GF-D8 (cell line): ENCODE results near the gene CCDC200.
"Not testable (repeated sequence)": the region's sequence is repeated elsewhere in the genome, so short reads cannot be mapped to it uniquely, and the experiment has no call there.

Source experiments
- DNase-seq: peaks from one replicate; lab custom pipeline; 2025; lab: John Stamatoyannopoulos, UW

Gene CCDC200

DNA sequence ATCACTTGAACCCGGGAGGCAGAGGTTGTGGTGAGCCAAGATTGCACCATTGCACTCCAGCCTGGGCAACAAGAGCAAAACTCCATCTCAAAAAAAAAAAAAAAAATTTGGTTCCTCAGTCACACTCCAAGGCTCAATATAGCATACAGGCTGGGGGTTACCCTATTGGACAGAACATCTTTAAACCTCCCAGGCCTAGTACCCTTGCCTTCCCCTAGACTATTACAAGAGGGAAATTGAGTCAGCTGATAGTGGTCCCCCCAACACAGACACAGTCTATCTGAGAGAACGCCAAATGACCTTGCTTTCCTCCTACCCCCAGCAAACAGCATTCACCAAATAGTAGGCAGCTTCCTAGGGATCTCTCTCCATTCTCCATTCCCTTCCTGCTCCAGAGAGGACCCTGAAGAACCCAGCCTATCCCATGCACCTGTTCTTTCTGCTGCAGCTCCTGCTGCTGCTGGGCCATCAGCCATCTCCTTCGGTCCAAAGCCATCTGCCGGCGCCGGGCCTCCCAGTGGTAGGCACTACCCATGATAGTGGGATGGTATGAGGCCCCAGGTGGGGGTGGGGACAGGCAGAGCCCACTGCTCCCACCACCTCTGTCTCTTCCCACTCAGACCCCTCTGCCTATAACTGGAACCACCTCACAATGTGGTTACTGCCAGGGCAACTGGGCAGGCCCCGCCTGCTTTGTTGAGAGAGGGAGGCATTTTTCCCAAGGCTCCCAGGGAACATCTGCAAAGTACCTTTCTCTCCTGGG, at the start of gene CCDC200:
TSS of gene CCDC200 (minus strand) at position 604 of the 763 bp plus-strand sequence. CDS start at position 535, 69 bp downstream.
- not testable (repeated sequence) for DNase-seq

DNA sequence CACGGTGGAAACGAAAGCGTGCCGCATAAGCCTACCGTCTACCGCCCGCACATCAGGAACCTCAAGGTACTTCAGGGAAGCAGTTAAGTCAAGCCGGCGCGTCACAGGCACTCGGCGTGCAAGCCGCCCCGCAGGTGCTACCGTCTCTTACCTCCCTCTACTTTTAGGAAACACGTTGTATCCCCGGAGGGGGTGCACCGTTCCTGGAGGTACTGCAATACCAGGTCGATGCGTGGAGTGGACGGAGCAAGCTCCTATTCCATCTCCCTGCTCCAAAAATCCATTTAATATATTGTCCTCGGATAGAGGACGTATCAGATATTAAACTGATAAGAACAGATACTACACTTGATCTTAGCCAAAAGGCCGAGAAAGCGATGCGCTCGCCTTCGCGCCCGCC, 44.5 kb upstream of the CCDC200 start:
- DNase-seq: not testable (repeated sequence)

DNA sequence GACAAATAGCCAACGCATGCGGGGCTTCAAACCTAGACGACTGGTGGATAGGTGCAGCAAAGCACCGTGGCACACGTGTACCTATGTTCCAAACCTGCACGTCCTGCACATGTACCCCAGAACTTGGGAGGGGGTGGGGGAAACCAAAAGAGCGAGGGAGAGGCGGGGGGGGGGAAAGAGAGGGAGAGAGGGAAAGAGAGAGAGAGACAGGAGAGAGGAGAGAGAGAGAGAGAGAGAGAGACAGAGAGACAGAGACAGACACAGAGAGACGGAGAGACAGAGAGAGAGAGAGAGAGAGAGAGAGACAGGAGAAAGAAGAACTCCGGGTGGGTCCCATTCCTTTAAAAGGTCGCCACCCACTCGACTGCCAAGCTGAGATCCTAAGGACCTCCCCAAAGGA, 44.1 kb upstream of the CCDC200 start:
- DNase-seq: not testable (repeated sequence)

DNA sequence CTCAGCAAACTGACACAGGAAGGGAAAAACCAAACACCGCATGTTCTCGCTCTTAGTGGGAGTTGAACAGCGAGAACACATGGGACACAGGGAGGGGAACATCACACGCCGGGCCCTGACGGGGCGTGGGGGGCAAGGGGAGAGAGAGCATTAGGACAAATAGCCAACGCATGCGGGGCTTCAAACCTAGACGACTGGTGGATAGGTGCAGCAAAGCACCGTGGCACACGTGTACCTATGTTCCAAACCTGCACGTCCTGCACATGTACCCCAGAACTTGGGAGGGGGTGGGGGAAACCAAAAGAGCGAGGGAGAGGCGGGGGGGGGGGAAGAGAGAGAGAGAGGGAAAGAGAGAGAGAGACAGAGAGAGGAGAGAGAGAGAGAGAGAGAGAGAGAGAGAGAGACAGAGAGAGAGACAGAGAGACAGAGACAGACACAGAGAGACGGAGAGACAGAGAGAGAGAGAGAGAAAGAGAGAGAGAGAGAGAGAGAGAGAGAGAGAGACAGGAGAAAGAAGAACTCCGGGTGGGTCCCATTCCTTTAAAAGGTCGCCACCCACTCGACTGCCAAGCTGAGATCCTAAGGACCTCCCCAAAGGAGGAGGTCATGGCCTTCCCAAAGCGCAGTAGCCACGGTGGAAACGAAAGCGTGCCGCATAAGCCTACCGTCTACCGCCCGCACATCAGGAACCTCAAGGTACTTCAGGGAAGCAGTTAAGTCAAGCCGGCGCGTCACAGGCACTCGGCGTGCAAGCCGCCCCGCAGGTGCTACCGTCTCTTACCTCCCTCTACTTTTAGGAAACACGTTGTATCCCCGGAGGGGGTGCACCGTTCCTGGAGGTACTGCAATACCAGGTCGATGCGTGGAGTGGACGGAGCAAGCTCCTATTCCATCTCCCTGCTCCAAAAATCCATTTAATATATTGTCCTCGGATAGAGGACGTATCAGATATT, 42.4 kb upstream of the CCDC200 start:
- DNase-seq: not testable (repeated sequence)

GRCh38 chr17:43246456-43246855, 18.0 kb upstream of the CCDC200 start:
- DNase-seq: not testable (repeated sequence)

- not testable (repeated sequence) for DNase-seq
Measured at GRCh38 chr17:43240596-43241352, 12.4 kb upstream of the CCDC200 start.

GRCh38 chr17:43239597-43239996, 11.2 kb upstream of the CCDC200 start:
- not testable (repeated sequence) for DNase-seq

DNA sequence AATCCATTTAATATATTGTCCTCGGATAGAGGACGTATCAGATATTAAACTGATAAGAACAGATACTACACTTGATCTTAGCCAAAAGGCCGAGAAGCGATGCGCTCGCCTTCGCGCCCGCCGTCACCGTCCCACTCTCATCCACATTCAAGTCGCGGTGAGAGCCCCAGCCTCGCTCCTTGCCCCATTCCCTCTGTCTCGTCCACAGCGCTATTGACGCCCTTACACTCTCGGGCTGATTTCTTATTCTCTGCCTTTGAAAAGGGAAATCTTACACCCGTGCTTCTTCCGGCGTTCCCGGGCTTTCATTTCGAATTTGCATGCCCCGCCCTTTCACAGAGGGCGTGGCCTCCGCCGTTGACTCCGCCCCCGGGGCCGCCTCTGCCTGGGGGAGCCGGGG, 5.5 kb upstream of the CCDC200 start, which contains the start of gene RNU2-1:
TSS of gene RNU2-1 (minus strand) at position 101 of the 400 bp plus-strand sequence.
- not testable (repeated sequence) for DNase-seq

- DNase-seq: not testable (repeated sequence)
Measured at GRCh38 chr17:43233263-43233662, 4.8 kb upstream of the CCDC200 start.

DNA sequence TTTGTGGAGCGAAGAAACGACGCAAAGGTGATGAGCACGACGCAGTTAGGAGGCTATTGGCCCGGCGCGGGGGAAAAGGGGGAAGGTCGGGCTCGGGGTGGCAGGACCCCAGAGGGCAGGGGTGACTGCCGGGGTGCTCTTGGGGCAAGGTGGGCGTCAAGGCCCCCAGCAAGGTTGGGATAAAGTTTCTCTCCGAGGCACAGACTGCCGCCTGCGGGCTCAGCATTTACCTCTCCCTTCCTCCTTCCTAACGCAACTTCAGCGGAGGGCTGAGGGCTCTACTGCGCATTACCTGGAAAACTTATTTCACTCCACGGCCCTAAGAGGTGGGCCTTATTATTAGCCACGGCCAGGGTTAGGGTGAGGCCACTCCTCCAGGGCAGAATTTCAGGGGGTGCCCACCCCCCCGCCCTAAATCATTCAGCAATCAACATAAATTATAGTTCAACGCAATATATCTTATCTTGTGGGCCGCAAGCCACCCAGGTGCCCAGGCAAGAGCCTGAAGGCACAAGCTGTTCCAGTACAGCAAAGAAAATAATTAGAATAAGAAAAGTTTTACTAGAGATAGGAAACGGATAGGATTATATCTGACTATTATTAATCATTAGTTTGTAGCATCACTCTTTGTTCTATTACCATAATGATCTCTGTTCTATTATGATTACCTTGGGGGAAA, 3.7 kb upstream of the CCDC200 start:
- not testable (repeated sequence) for DNase-seq

DNA sequence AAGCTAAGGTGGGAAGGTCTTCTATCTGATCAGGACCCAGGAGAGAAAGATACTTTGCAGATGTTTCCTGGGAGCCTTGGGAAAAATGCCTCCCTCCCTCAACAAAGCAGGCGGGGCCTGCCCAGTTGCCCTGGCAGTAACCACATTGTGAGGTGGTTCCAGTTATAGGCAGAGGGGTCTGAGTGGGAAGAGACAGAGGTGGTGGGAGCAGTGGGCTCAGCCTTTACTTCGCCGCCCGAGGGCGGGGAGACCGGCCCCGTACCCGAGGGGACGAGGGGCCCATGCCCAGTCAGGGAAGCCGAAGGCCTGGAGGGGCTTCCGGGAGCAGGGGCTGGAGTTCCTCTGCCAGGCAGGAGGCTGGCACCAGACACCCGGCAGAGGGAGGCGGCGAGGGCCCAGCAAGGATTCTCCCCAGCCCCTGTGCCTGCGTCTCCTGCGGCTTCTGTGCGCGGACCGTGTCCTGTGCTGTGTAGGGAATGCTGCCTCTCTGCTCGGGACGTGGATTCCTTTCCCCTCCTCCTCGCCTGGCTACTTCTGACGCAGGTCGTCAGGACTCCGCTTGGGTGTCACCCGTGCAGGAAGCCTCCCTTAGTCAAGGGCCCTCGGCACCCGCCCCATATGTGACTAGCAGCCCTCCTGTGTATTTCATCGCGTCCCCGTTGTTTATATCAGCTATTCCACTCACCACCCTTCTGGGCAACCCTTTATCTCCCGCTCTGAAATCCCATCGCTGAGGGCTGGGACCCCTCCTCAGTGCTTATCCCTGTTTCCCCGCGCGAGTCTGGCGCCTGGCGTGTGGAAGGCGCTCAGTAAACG, 3.0 kb upstream of the CCDC200 start:
- DNase-seq: not testable (repeated sequence)

DNA sequence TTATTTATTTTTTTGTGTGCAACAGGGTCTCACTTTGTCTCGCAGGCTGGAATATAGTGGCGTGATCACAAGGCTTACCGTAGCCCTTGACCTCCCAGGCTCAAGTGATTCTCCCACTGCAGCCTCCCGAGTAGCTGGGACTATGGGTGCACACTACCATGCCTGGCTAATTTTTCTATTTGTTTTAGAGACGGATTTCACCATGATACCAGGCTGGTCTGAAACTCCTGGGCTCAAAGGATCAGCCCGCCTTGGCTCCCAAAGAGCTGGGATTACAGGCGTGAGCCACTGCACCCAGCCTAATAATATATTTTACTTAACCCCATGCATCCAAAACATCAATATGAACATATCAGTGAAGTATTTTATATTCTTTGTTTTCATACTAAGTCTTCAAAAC, 2.0 kb downstream of the CCDC200 start:
- no peak for DNase-seq

DNA sequence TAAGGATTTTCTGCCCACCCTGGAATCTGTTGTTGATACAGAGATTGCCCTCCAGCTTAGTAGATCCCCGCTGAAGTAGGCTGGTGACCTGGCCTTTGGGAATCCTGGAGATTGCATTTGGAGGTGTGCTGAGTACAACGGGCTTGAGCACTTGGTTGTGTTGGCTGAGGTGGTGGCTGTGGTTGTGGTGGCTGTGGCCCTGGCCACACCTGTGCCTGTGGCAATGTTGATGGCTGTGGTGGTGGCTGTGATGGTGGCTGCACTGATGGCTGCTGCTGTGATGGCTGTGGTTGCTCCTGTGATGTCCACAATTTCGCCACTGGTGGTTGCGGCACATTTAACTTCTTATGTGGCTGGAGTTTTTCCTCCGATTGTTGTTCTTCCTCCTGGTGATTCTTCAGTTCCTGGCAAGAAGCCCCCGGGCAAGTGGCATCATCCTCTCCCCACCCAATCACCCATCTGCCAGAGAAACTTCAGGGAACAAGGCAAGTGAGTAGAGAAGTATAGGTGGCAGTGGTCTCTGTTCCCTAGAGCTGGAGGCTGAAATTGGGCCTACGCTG, 4.2 kb downstream of the CCDC200 start:
- no peak for DNase-seq

GRCh38 chr17:43220511-43221125, 7.8 kb downstream of the CCDC200 start:
- DNase-seq: no peak

DNA sequence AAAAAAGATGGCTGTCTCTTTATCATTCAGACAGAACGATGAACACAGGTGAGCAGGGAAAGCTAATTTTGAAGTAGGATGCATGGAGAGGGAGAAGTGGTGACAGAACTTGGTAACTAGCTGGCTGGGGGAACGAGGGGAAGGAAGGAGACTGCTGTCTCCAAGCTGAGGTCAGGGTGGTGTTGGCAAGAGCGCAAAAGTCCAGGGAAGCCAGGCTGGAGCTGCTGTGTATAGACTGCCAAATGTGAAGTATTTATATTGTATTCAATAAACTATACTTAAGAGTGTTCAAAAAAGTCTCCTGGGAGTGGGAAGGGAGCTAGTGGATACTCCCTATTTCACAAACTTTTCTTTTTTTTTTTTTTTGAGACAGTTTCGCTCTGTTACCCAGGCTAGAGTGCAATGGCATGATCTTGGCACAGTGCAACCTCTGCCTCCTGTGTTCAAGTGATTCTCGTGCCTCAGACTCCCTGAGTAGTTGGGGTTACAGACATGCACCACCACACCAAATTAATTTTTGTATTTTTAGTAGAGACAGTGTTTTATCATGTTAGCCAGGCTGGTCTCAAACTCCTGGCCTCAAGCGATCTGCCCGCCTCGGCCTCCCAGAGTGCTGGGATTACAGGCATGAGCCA, 8.6 kb downstream of the CCDC200 start:
- DNase-seq: no peak

- no peak for DNase-seq
Measured at GRCh38 chr17:43219001-43219400, 9.4 kb downstream of the CCDC200 start.

DNA sequence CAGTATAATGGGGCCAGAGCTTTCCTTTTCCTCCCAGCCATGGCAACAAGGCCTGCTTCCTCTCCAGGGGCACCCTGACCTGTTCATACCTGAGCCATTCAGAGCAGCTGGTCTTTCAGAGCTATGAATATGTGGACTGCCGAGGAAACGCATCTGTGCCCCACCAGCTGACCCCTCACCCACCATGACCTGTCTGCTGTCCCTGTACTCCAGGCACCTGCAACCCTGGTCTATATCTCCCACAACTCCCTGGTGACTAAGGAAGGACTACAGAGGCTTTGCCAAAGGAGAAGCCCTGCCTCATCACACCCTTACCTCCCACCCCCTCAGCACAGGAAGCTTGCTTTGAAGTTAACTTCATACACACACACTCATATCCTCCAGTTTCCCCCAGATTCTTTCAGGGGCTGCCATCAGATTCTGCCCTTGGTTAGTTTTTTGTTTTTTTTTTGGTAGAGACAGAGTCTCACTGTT, 10.8 kb downstream of the CCDC200 start:
- DNase-seq: no peak

DNA sequence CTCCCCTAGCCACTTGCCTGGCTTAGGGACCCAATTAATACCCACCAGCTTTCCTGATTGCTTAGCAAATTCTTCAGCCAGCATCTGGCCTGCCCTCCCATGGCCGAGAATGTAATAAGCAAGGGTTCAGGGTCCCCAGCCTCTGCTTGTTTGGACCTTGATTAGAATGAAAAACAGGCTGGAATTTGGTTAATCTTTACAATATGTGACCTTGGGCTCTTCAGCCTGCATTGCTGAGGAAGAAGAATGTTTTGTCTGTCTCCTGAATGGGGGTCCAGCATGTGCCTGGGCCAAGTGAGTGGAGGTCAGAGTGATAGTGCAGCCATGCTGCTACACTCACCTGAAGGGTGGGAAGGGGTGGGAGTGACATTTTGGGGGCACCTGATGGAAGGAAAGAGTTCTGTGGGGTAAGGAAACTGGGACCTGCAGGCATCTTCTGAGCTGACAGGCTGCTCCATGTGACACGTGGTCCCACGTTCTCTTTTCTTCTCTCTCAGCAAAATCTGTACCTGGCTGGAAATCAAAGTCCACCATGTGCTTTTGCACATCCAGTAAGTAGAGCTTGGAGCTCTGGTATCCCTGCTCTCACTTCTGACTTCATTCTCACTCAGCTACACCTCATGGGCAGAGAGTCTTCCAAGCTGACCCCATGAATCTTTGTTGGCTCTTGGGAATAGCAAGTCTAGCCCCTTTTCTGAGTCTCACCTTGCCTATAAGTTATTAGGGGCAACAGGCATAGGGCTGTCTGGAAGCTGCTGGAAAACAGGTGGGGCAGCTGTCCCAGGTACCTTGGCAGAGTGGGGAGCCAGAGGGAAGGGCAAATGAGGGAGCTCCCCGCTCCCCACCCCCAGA, 11.4 kb downstream of the CCDC200 start:
- no peak for DNase-seq
